GM18867 (cell line): Measurements from ENCODE around the gene CSNK1A1L.

Source experiments
- ATAC-seq: cut with Tn5 transposase; IDR thresholded peaks from one replicate; pipeline ENCODE4 v1.9.1; 2021; ENCODE audit warnings: mild to moderate bottlenecking, moderate library complexity; ENCODE audit not compliant: unreplicated experiment

CSNK1A1L gene

GRCh38 chr13:37105251-37105714 lies at the start of gene CSNK1A1L:
Gene CSNK1A1L (minus strand): TSS chr13:37105664. CDS start chr13:37105256, 408 bp downstream.
- no peak for ATAC-seq

- no peak for ATAC-seq
Measured at GRCh38 chr13:37149380-37149779, 43.9 kb upstream of the CSNK1A1L start.

GRCh38 chr13:37148501-37148900 lies 43.0 kb upstream of the CSNK1A1L start:
- no peak for ATAC-seq

GRCh38 chr13:37144661-37145060 lies 39.2 kb upstream of the CSNK1A1L start:
- ATAC-seq: no peak

GRCh38 chr13:37143911-37144310 lies 38.4 kb upstream of the CSNK1A1L start:
- no peak for ATAC-seq

- ATAC-seq: no peak
Measured at GRCh38 chr13:37142877-37143276, 37.4 kb upstream of the CSNK1A1L start.

GRCh38 chr13:37141011-37141410 lies 35.5 kb upstream of the CSNK1A1L start:
- no peak for ATAC-seq

- no peak for ATAC-seq
Measured at GRCh38 chr13:37139356-37139755, 33.9 kb upstream of the CSNK1A1L start.

GRCh38 chr13:37138926-37139325 lies 33.5 kb upstream of the CSNK1A1L start:
- no peak for ATAC-seq

- ATAC-seq: no peak
Measured at GRCh38 chr13:37138169-37138568, 32.7 kb upstream of the CSNK1A1L start.

GRCh38 chr13:37136633-37137032 lies 31.2 kb upstream of the CSNK1A1L start:
- ATAC-seq: no peak

- ATAC-seq: no peak
Measured at GRCh38 chr13:37136187-37136586, 30.7 kb upstream of the CSNK1A1L start.

GRCh38 chr13:37134411-37135041 lies 29.1 kb upstream of the CSNK1A1L start:
- ATAC-seq: no peak

GRCh38 chr13:37132211-37132610 lies 26.7 kb upstream of the CSNK1A1L start:
- no peak for ATAC-seq

GRCh38 chr13:37131092-37131491 lies 25.6 kb upstream of the CSNK1A1L start:
- ATAC-seq: no peak

- ATAC-seq: no peak
Measured at GRCh38 chr13:37129866-37130265, 24.4 kb upstream of the CSNK1A1L start.

GRCh38 chr13:37127691-37128241 lies 22.3 kb upstream of the CSNK1A1L start:
- no peak for ATAC-seq

GRCh38 chr13:37123337-37123736 lies 17.9 kb upstream of the CSNK1A1L start:
- ATAC-seq: no peak

- ATAC-seq: no peak
Measured at GRCh38 chr13:37118016-37118415, 12.6 kb upstream of the CSNK1A1L start.

- ATAC-seq: no peak
Measured at GRCh38 chr13:37114250-37114649, 8.8 kb upstream of the CSNK1A1L start.

- ATAC-seq: no peak
Measured at GRCh38 chr13:37113534-37113933, 8.1 kb upstream of the CSNK1A1L start.

GRCh38 chr13:37109051-37109678 lies 3.7 kb upstream of the CSNK1A1L start:
- no peak for ATAC-seq
